ENCODE data around the gene MILR1. TPM values are rescaled to one million over a fixed set of nuclear protein-coding genes. Genes with fewer than 3 reads are reported as not detected.

The MILR1 gene
- total and polyA plus RNA-seq, 4 donors, result 5.6 to 8.9 (median 8.2) TPM

- Histone ChIP-seq H3K4me1 (ENCODE audit: control insufficient read depth, insufficient read depth, low read length) (peaks cover 6% of the 10 kb centered on the region), H3K27ac (ENCODE audit: low read depth, low read length) (peak within 1 kb of the TSS; percentile 100), H3K27me3 (ENCODE audit: control insufficient read depth, insufficient read depth, low read length) (no peaks in the 10 kb centered on the region), H3K4me3 (ENCODE audit: low read depth, low read length) (peak within 1 kb of the TSS; percentile 98), H3K9me3 (ENCODE audit: control insufficient read depth, insufficient read depth, low read length) (no peaks in the 10 kb centered on the region), H3K36me3 (ENCODE audit: control insufficient read depth, insufficient read depth, low read length) (peaks cover 33% of the 10 kb centered on the region)
- peak; percentile 90 to 99 (median 95) for DNase-seq (ENCODE audit: low read depth in 4 of 6, low spot score in 6 of 6)
- 0% methylated on average over 77 of the region's 77 CpGs for WGBS (ENCODE audit: insufficient coverage)
These were observed 57.9 kb downstream of the MILR1 start, which contains the start of gene CEP95 for GRCh38 chr17:64506576-64507412. CEP95 (plus strand) TSS chr17:64506977; CDS start chr17:64507098, 121 bp downstream.

DNA sequence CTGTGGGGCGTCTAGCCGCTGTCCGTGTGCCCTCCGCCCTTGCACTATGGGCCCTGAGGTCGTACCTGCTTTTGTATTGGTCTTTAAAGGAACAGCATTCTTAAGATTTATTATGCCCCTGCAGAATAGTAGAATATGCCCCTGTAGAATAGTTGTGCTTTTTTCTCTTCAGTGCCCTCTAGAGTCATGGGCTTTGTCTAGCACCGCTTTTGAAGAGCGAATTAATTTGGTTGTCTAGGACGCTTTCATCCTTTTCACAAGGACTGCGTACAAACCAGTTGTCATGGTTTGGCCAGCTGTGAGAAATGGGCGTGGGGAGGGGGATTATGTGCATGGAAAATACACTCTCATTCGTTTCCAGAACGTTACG lies 58.5 kb downstream of the MILR1 start:
- WGBS (ENCODE audit: insufficient coverage), result 0% methylated on average over 6 of the region's 13 CpGs
- H3K27ac ChIP-seq (ENCODE audit: low read depth, low read length), result peak overlapping the region; percentile 100
- H3K36me3 ChIP-seq (ENCODE audit: control insufficient read depth, insufficient read depth, low read length), result peaks cover 28% of the 10 kb centered on the region
- peak overlapping the region; percentile 98 for H3K4me3 ChIP-seq (ENCODE audit: low read depth, low read length)
- H3K27me3 ChIP-seq (ENCODE audit: control insufficient read depth, insufficient read depth, low read length), result no peaks in the 10 kb centered on the region
- H3K4me1 ChIP-seq (ENCODE audit: control insufficient read depth, insufficient read depth, low read length), result peaks cover 6% of the 10 kb centered on the region
- no peaks in the 10 kb centered on the region for H3K9me3 ChIP-seq (ENCODE audit: control insufficient read depth, insufficient read depth, low read length)
- peak; percentile 35 to 90 (median 56) for DNase-seq (ENCODE audit: low read depth in 4 of 6, low spot score in 6 of 6)

GRCh38 chr17:64508683-64509082 lies 59.8 kb downstream of the MILR1 start:
- peaks cover 6% of the 10 kb centered on the region for H3K4me1 ChIP-seq (ENCODE audit: control insufficient read depth, insufficient read depth, low read length)
- peaks cover 15% of the 10 kb centered on the region for H3K36me3 ChIP-seq (ENCODE audit: control insufficient read depth, insufficient read depth, low read length)
- no CpG with 5 or more reads among the region's 2 CpGs for WGBS (ENCODE audit: insufficient coverage)
- no peak overlapping the region for H3K4me3 ChIP-seq (ENCODE audit: low read depth, low read length)
- no peak for DNase-seq (ENCODE audit: low read depth in 4 of 6, low spot score in 6 of 6)
- H3K27ac ChIP-seq (ENCODE audit: low read depth, low read length), result no peak overlapping the region
- H3K27me3 ChIP-seq (ENCODE audit: control insufficient read depth, insufficient read depth, low read length), result no peaks in the 10 kb centered on the region
- H3K9me3 ChIP-seq (ENCODE audit: control insufficient read depth, insufficient read depth, low read length), result no peaks in the 10 kb centered on the region

- H3K27ac ChIP-seq (ENCODE audit: low read depth, low read length), result no peak overlapping the region
- no peaks in the 10 kb centered on the region for H3K9me3 ChIP-seq (ENCODE audit: control insufficient read depth, insufficient read depth, low read length)
- no peak for DNase-seq (ENCODE audit: low read depth in 4 of 6, low spot score in 6 of 6)
- peaks cover 6% of the 10 kb centered on the region for H3K4me1 ChIP-seq (ENCODE audit: control insufficient read depth, insufficient read depth, low read length)
- peaks cover 12% of the 10 kb centered on the region for H3K36me3 ChIP-seq (ENCODE audit: control insufficient read depth, insufficient read depth, low read length)
- 100% methylated on average over 2 of the region's 6 CpGs for WGBS (ENCODE audit: insufficient coverage)
- no peaks in the 10 kb centered on the region for H3K27me3 ChIP-seq (ENCODE audit: control insufficient read depth, insufficient read depth, low read length)
- H3K4me3 ChIP-seq (ENCODE audit: low read depth, low read length), result no peak overlapping the region
These were observed 60.3 kb downstream of the MILR1 start for GRCh38 chr17:64509179-64509578.

GRCh38 chr17:64515419-64515818 lies 66.5 kb downstream of the MILR1 start:
- Histone ChIP-seq H3K27ac (ENCODE audit: low read depth, low read length) (no peak overlapping the region), H3K4me1 (ENCODE audit: control insufficient read depth, insufficient read depth, low read length) (no peaks in the 10 kb centered on the region), H3K36me3 (ENCODE audit: control insufficient read depth, insufficient read depth, low read length) (peaks cover 28% of the 10 kb centered on the region), H3K4me3 (ENCODE audit: low read depth, low read length) (no peak overlapping the region), H3K9me3 (ENCODE audit: control insufficient read depth, insufficient read depth, low read length) (no peaks in the 10 kb centered on the region), H3K27me3 (ENCODE audit: control insufficient read depth, insufficient read depth, low read length) (no peaks in the 10 kb centered on the region)
- no peak for DNase-seq (ENCODE audit: low read depth in 4 of 6, low spot score in 6 of 6)
- WGBS (ENCODE audit: insufficient coverage), result 85% methylated on average over 2 of the region's 2 CpGs

DNA sequence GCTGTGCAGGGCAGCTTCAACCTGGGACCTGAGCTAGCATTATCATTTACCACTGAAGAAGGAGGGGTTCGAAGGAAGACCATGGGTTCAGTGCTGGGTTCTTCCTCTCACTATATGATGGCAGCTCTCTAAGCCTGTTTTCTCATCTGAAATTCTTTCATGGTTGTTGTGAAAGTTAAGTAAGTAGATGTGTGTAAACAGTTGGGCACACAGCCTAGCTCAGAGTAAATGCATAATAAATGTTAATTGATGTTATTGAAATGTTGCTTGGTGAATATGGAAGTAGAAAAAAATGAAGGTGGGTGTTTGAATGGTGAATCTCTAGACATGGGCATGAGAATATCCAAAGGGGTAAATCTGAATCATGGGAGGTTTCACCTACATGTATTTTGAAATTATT lies 66.9 kb downstream of the MILR1 start:
- Histone ChIP-seq H3K36me3 (ENCODE audit: control insufficient read depth, insufficient read depth, low read length) (peaks cover 27% of the 10 kb centered on the region), H3K27me3 (ENCODE audit: control insufficient read depth, insufficient read depth, low read length) (no peaks in the 10 kb centered on the region)
- WGBS (ENCODE audit: insufficient coverage), result no CpG with 5 or more reads among the region's 1 CpG

More for the DNA sequence above, 66.9 kb downstream of the MILR1 start:
- Histone ChIP-seq H3K9me3 (ENCODE audit: control insufficient read depth, insufficient read depth, low read length) (no peaks in the 10 kb centered on the region), H3K4me3 (ENCODE audit: low read depth, low read length) (no peak overlapping the region), H3K4me1 (ENCODE audit: control insufficient read depth, insufficient read depth, low read length) (no peaks in the 10 kb centered on the region), H3K27ac (ENCODE audit: low read depth, low read length) (no peak overlapping the region)
- DNase-seq (ENCODE audit: low read depth in 4 of 6, low spot score in 6 of 6), result no peak

Small RNAs within 50 kb of the gene (small RNA-seq; reads per million reads assigned to genes)
- not detected for gene ATP5MFP4 (ENCODE audit: low replicate concordance)
- gene MIR1273E (ENCODE audit: low replicate concordance), result not detected

Other genes starting within 250 kb of the MILR1 start
- gene TEX2, start 185.9 kb upstream of the MILR1 start, total RNA-seq, result 10 to 100 TPM; 40.1 to 54.9 TPM
- 10 to 100 TPM; 35.4 to 37.0 TPM for gene TEX2, start 185.9 kb upstream of the MILR1 start, polyA plus RNA-seq (ENCODE audit: insufficient read length in 2 of 2)
- 10 to 100 TPM; 23.7 to 47.3 TPM for gene PECAM1, start 58.3 kb upstream of the MILR1 start, total RNA-seq
- gene PECAM1, start 58.3 kb upstream of the MILR1 start, polyA plus RNA-seq (ENCODE audit: insufficient read length in 2 of 2), result 10 to 100 TPM; 42.0 to 44.3 TPM
- 10 to 100 TPM; 13.2 to 16.3 TPM for gene POLG2, start 47.9 kb downstream of the MILR1 start, total RNA-seq
- gene POLG2, start 47.9 kb downstream of the MILR1 start, polyA plus RNA-seq (ENCODE audit: insufficient read length in 2 of 2), result 10 to 100 TPM; 20.4 to 28.6 TPM
- gene DDX5, start 57.2 kb downstream of the MILR1 start, total RNA-seq, result 100 to 1,000 TPM; 373 to 520 TPM
- 100 to 1,000 TPM; 586 to 652 TPM for gene DDX5, start 57.2 kb downstream of the MILR1 start, polyA plus RNA-seq (ENCODE audit: insufficient read length in 2 of 2)
- gene CEP95, start 57.9 kb downstream of the MILR1 start, total RNA-seq, result 10 to 100 TPM; 57.7 to 60.9 TPM
- 10 to 100 TPM; 63.2 to 83.8 TPM for gene CEP95, start 57.9 kb downstream of the MILR1 start, polyA plus RNA-seq (ENCODE audit: insufficient read length in 2 of 2)
- 10 to 100 TPM; 44.4 to 47.8 TPM for gene SMURF2, start 213.2 kb downstream of the MILR1 start, total RNA-seq
- gene SMURF2, start 213.2 kb downstream of the MILR1 start, polyA plus RNA-seq (ENCODE audit: insufficient read length in 2 of 2), result 10 to 100 TPM; 22.7 to 30.7 TPM

Data from spinal cord (tissue), 10 donors.